Adipocyte (in vitro differentiated cells): ENCODE results near the gene AHNAK.

Experiments
- DNase-seq: peaks from one replicate; pipeline ENCODE4 v3.0.0-alpha.2; 2015; ENCODE audit warnings: low read depth
- H3K27me3 ChIP-seq: replicated peaks from 2 replicates; pipeline ENCODE4 v1.7.0; 2013; ENCODE audit warnings: mild to moderate bottlenecking, low read length, moderate library complexity; ENCODE audit not compliant: control insufficient read depth, insufficient read depth
- H3K36me3 ChIP-seq: 2 replicates; pipeline ENCODE4 v1.7.0; 2013; ENCODE audit warnings: low read length, mild to moderate bottlenecking, moderate library complexity; ENCODE audit not compliant: control insufficient read depth, insufficient read depth, severe bottlenecking
- H3K4me1 ChIP-seq: 2 replicates; pipeline ENCODE4 v1.7.0; 2013; ENCODE audit warnings: mild to moderate bottlenecking, low read length, moderate library complexity; ENCODE audit not compliant: control insufficient read depth, insufficient read depth
- H3K4me3 ChIP-seq: 2 replicates; pipeline ENCODE4 v1.7.0; 2013; ENCODE audit warnings: mild to moderate bottlenecking, low read length, moderate library complexity
- H3K9ac ChIP-seq: 2 replicates; pipeline ENCODE4 v1.7.0; 2013; ENCODE audit warnings: mild to moderate bottlenecking, low read length, moderate library complexity
- H3K9me3 ChIP-seq: 2 replicates; pipeline ENCODE4 v1.7.0; 2013; ENCODE audit warnings: mild to moderate bottlenecking, low read length, moderate library complexity; ENCODE audit not compliant: control insufficient read depth

The AHNAK gene

DNA sequence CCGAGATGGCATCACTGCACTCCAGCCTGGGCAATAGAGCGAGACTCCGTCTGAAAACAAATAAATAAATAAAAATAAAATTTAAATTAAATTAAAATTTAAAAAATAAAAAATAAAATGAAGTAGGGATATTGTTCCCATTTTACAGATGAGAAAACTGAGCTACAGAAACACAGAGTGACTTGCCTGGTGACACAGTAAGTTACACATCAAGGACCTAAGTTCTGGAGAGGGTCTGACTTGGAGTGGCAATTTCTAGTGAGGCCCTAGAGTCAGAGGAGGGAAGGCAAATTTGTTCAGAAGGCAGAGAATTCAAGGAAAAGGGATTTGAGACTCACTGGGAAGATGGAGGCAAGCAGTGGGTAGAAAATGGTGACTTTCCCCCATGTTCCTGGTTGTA is 125.7 kb downstream of the AHNAK start:
- H3K9me3 ChIP-seq, result no peaks in the 10 kb centered on the region
- H3K4me3 ChIP-seq, result no peak overlapping the region
- H3K27me3 ChIP-seq, result no peaks in the 10 kb centered on the region
- H3K4me1 ChIP-seq, result peaks cover 11% of the 10 kb centered on the region
- H3K36me3 ChIP-seq, result no peaks in the 10 kb centered on the region
- no peak for DNase-seq
- H3K9ac ChIP-seq, result no peak overlapping the region

DNA sequence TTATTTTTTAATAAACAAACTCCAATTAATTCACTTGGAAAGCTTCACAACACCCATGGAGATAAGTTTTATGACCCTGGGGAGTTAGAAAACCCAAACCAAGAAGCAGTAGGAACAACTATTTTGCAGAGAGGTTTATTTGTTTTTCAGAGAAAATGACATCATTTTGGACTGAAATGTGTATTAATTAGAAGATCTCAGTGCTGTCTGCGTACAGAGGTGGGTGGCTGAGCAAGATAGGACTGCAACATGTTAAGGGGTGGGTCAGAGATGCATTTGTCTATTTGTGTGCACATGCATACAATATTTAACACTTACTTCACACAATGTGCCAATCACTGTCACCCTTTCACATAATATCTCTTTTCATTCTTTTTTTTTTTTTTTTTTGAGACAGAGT is 126.7 kb downstream of the AHNAK start:
- H3K9ac ChIP-seq, result peak overlapping the region; percentile 17
- H3K27me3 ChIP-seq, result no peaks in the 10 kb centered on the region
- H3K4me1 ChIP-seq, result peaks cover 11% of the 10 kb centered on the region
- no peaks in the 10 kb centered on the region for H3K9me3 ChIP-seq
- H3K36me3 ChIP-seq, result no peaks in the 10 kb centered on the region
- H3K4me3 ChIP-seq, result peak overlapping the region; percentile 10
- no peak for DNase-seq

DNA sequence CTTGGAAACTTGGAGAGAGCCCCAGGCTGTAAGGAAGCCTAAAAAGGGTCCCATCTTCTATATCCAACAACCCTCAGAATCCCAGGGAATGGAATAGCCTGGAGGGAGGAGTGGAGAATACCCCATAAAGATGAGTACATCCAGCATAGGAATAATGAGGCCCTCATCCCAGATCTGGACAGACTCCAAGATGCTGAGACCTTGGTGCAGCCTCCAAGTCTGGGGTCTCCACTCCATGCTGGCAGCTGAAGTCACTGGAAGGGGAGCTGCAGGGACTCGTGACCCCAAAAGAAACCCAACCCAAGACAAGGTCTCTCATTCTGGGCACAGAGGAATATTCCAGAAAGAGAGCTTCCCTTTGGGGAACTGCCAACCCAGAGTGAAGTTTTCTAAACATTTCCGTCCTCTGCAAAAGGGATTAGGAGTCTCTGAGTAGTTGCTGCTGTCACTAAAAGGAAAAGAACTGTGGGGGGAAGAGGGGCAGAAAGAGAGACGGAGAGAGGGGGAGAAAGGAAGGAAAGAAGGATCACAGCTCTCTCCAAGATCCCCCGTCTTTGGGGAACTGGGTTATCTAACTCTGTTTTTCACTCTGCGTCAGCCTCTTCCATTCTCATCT is 127.2 kb downstream of the AHNAK start:
- Histone ChIP-seq H3K9me3 (no peaks in the 10 kb centered on the region), H3K27me3 (no peaks in the 10 kb centered on the region), H3K9ac (peak overlapping the region; percentile 17), H3K4me1 (peaks cover 11% of the 10 kb centered on the region), H3K36me3 (no peaks in the 10 kb centered on the region), H3K4me3 (peak overlapping the region; percentile 10)
- DNase-seq, result peak; percentile 32

DNA sequence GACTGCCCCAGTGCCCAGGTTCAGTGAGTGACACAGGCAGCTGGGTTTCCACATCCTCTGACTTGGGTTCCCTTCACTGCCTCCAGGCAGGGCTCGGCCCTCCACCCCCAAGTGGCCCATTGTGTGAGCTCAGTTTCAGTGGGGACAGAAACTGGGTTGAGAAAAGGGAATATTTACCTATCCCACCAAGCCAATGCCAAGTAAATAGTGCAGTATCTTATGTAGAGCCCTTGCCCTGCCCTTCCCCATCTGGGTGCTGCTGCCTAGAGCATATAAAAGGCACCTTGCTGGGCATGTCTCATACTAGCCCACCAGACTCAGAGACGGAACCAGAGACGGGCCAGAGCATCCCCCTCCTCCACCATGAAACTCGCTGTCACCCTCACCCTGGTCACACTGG is 127.9 kb downstream of the AHNAK start, which contains the start of gene SCGB1A1:
SCGB1A1 (plus strand) TSS at position 301 of the 400 bp plus-strand sequence; CDS start at position 364, 63 bp downstream.
- DNase-seq, result no peak
- Histone ChIP-seq H3K9ac (peak within 1 kb of the TSS; percentile 17), H3K27me3 (no peaks in the 10 kb centered on the region), H3K4me1 (peaks cover 11% of the 10 kb centered on the region), H3K9me3 (no peaks in the 10 kb centered on the region), H3K4me3 (peak within 1 kb of the TSS; percentile 10), H3K36me3 (no peaks in the 10 kb centered on the region)

DNA sequence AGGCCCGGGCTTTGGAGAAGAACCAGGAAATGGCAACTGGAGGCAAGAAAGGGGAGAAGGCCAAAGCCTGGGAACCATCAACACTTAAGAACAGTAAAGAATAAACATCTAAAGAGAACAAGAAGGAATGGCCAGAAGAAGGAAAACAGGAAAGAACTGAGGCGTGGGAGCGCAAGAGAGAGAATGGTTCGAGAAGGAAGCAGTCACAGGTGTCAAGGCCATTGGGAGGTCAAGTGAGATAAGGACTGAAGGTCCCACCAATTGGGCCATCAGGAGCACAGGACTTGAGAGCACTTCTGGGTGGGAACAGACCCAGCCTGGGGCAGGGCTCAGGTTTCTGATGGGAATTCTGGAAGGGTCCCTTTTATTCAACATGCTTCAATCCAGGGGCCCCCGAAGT is 128.5 kb downstream of the AHNAK start:
- Histone ChIP-seq H3K36me3 (no peaks in the 10 kb centered on the region), H3K4me3 (no peak overlapping the region), H3K4me1 (peaks cover 15% of the 10 kb centered on the region), H3K9ac (no peak overlapping the region), H3K9me3 (no peaks in the 10 kb centered on the region), H3K27me3 (no peaks in the 10 kb centered on the region)
- DNase-seq, result no peak

DNA sequence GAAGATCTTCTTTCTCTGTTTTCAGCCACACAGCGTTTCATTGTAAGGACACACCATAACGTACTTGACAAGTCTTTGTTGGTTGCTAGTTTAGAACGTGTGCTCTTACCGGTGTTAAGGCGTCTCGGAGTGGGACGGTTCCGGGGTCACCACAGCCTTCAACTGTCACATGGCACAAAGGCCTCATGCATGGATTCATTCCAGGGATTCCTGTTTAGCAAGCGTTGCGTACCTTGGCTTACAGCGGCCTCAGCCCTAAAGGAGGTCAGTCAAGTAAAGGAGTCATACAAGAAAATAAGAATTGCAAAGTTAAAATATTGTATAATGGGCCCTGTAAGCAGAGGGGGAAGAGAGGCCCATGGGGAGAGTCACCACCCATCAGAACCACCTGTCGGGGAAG is 130.0 kb downstream of the AHNAK start:
- DNase-seq, result no peak
- peaks cover 16% of the 10 kb centered on the region for H3K4me1 ChIP-seq
- H3K4me3 ChIP-seq, result no peak overlapping the region
- no peaks in the 10 kb centered on the region for H3K9me3 ChIP-seq
- no peaks in the 10 kb centered on the region for H3K36me3 ChIP-seq
- no peaks in the 10 kb centered on the region for H3K27me3 ChIP-seq
- H3K9ac ChIP-seq, result no peak overlapping the region

DNA sequence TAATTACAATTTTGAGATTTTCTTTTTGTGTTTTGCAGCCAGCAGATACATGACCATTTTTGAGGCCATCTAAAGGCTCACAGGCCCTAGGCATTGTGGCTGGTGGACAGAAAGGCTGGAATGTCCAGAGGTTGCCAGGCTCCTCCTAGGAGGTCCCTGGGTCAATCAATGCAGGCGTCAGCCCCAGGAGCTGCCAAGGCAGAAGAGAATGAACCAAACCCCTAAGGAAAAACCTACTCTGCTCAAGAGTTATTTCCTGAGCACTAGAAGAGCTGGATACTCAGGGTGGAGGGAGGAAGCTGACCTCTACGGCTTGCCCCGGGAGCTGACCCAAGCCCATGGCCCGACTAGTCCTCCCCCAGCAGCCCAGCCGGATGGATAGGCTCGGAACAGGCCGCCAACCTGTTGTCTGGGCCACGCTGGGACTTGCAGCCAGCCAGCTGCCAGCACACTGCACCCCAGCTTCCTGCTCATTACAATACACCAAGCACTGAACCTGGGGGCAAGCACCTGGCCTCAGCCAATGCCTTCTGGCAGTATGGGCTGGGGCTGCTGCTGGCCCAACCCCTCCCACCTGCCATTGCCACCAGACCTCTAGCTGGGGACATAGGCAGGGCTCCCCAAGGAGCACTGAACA is 133.4 kb downstream of the AHNAK start:
- Histone ChIP-seq H3K9me3 (no peaks in the 10 kb centered on the region), H3K9ac (no peak overlapping the region), H3K36me3 (no peaks in the 10 kb centered on the region), H3K4me1 (peaks cover 7% of the 10 kb centered on the region), H3K4me3 (no peak overlapping the region), H3K27me3 (no peaks in the 10 kb centered on the region)
- DNase-seq, result no peak

DNA sequence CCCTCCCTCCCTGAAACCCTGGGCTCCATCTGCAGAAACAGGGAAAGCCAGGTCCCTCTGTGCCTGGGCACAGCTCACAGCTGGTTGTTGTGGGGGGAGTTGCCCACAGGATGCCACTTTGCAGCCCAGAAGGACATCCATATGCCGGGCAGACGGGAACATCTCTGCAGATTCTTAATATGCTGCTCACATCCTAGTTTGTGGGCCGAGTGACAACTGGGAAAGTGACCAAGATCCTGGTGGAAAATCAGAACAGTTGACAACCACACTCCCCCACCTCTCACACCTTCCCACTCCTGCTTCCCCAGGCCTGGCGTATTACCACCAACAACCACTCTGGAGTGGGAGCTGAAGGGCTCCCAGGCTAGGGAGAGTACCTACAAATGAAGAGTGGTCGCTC is 135.1 kb downstream of the AHNAK start:
- DNase-seq, result no peak
- Histone ChIP-seq H3K27me3 (no peaks in the 10 kb centered on the region), H3K36me3 (no peaks in the 10 kb centered on the region), H3K4me1 (peaks cover 7% of the 10 kb centered on the region), H3K9me3 (no peaks in the 10 kb centered on the region), H3K4me3 (no peak overlapping the region), H3K9ac (no peak overlapping the region)

DNA sequence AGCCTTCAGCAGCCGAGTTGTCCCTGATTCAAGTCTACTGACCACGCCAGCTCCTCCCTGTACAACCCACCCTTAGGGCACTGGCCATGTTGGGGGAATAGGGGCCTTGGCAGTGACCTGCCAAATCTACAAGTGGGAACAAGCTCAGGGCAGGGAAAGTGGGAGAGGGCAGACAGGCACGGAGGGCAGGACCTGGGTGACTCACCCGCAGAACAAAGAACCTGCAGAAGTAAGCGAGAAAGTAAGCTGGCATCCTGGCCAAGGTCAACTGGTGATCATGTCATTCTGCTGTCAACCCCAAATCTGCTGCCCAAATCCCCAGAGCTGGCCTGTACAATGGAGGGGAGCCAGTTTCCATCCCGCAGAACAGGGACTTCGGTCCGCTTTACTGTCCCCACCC is 135.6 kb downstream of the AHNAK start:
- no peak for DNase-seq
- Histone ChIP-seq H3K9ac (no peak overlapping the region), H3K27me3 (no peaks in the 10 kb centered on the region), H3K36me3 (no peaks in the 10 kb centered on the region), H3K4me3 (no peak overlapping the region), H3K4me1 (peaks cover 7% of the 10 kb centered on the region), H3K9me3 (no peaks in the 10 kb centered on the region)

DNA sequence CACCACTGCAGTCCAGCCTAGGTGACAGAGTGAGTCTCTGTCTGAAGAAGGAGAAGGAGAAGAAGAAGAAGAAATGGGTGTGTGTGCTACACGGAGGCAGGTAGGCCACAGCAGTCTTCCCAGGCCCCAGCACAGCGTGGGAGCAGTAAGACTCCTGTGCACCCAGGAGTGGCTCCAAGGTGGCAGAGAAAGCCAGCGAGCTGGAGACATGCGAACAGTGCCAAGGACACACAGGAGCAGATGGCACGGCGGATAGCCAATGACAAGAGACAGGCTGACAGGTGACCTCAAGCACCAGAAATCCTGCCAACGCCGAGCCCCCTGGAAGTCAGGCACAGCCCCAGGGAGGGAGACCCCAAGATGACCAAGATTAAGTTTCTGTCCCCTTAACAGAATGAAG is 136.8 kb downstream of the AHNAK start:
- no peak overlapping the region for H3K4me3 ChIP-seq
- no peaks in the 10 kb centered on the region for H3K36me3 ChIP-seq

DNA sequence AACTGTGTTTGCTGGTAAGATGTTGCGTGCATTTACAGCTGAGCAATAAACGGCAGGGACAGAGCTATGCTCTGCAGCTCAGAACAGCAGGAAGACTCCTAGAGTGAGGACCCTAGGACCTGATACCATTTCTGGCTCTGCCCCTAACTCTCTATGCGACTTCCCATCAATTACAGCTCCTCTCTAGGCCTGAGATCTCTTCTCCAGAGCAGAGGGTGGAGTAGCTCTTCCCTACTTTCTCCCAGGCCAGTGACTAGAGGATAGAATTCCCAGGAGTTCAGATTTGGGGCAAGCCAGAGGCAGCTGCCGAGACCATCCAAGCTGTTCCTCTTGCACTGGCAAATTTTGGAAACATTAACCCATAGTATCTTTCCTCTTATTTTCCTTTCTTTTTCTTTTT is 140.6 kb downstream of the AHNAK start:
- no peaks in the 10 kb centered on the region for H3K36me3 ChIP-seq

More for the DNA sequence above, 136.8 kb downstream of the AHNAK start:
- Histone ChIP-seq H3K4me1 (peaks cover 7% of the 10 kb centered on the region), H3K9ac (no peak overlapping the region), H3K27me3 (no peaks in the 10 kb centered on the region), H3K9me3 (no peaks in the 10 kb centered on the region)
- no peak for DNase-seq

DNA sequence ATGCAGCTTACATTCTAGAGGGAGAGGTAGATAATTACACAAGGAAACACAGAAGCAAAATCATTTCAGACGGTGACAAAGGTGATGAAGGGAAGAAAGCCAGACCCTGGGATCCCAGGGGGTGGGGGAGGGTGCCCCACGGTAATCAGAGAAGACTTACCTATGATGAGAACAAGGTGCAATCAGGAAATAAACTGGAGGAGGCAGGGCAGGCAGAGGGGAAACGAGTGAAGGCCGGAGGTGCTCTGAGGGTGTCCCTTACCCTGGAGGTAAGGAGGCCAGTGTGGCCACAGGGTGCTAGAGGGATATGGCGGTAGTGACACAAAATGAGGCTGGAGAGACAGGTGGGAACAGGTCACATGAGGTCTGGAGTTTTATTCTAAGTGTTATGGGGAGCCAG is 141.7 kb downstream of the AHNAK start:
- peaks cover 33% of the 10 kb centered on the region for H3K4me1 ChIP-seq
- no peak overlapping the region for H3K4me3 ChIP-seq
- no peaks in the 10 kb centered on the region for H3K36me3 ChIP-seq

More for the DNA sequence above, 140.6 kb downstream of the AHNAK start:
- Histone ChIP-seq H3K4me1 (peaks cover 22% of the 10 kb centered on the region), H3K9ac (no peak overlapping the region), H3K9me3 (no peaks in the 10 kb centered on the region), H3K4me3 (no peak overlapping the region), H3K27me3 (no peaks in the 10 kb centered on the region)
- DNase-seq, result no peak

More for the DNA sequence above, 141.7 kb downstream of the AHNAK start:
- no peaks in the 10 kb centered on the region for H3K27me3 ChIP-seq
- H3K9ac ChIP-seq, result no peak overlapping the region
- no peak for DNase-seq
- no peaks in the 10 kb centered on the region for H3K9me3 ChIP-seq
